Measurements from ENCODE around the gene PTX4.

PTX4 gene

DNA sequence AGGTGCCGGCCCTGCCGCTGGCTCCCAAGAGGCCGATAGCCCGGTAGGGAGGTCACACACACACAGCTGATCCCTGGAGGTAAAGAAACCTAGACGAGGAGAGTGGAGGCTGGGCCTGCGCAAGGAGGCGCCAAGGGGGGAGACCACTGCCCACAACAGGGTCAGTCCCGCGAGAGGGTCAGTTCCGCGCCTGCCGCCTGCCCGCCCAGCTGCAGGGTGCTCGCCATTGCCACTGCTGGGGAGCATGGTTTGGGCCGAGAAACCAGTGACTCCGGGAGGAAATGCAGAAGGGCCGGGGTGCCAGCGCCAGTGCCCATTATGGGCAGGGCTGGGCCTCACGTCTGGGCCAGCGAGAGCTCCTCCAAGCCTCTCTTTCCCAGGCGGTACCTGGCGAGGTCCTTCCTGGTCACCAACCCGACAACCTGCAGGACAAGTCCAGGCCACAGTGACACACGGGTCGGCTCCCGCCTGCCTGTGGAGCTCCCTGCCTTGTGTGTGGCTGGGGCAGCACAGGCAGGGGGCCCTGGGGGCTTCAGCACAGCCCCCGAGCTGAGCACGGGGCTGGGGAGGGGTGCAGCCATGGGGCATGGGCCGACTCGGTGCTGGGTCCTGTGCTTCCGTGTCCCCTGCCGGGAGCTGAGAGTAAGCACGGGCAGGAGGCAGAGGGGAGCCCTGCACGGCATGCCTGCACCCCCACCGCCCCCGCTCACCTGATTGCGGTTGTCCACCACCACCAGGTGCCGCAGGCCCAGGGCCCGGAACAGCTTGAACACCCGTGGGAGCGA lies 42.3 kb downstream of the PTX4 start:
- Histone ChIP-seq H3K27me3 (ENCODE audit: insufficient read depth, low read length, poor library complexity, severe bottlenecking) (no peaks in the 10 kb centered on the region), H3K79me2 (ENCODE audit: insufficient read depth, low read length) (no peaks in the 10 kb centered on the region), H3K4me2 (ENCODE audit: low read depth, low read length, poor library complexity, severe bottlenecking) (no peak overlapping the region), H3K36me3 (ENCODE audit: insufficient read depth, low read length) (no peaks in the 10 kb centered on the region), H3K4me1 (ENCODE audit: insufficient read depth, low read length, poor library complexity, severe bottlenecking) (no peaks in the 10 kb centered on the region), H3K9me2 (replicated peaks; ENCODE audit: low read depth, low read length) (no peaks in the 10 kb centered on the region), H3K4me3 (ENCODE audit: low read length, poor library complexity, severe bottlenecking) (no peak overlapping the region), H2AFZ (ENCODE audit: low read length) (no peak overlapping the region), H4K20me1 (ENCODE audit: insufficient read depth, low read length, poor library complexity, severe bottlenecking) (no peaks in the 10 kb centered on the region), H3K9me3 (ENCODE audit: insufficient read depth, low read depth, low read length) (no peaks in the 10 kb centered on the region), H3F3A (ENCODE audit: low read depth) (no peaks in the 10 kb centered on the region), H3K9ac (ENCODE audit: low read depth, low read length, poor library complexity, severe bottlenecking) (no peak overlapping the region)
- TF ChIP-seq CTCF (conservative IDR thresholded peaks at IDR 0.05; ENCODE audit: low read length) (no peak), EZH2phosphoT487 (IDR thresholded peaks at IDR 0.05; ENCODE audit: borderline replicate concordance) (no peak)

GRCh38 chr16:1445518-1446203 lies 43.1 kb downstream of the PTX4 start:
- H3K9me3 ChIP-seq (ENCODE audit: insufficient read depth, low read depth, low read length), result no peaks in the 10 kb centered on the region
- no peak overlapping the region for H3K4me2 ChIP-seq (ENCODE audit: low read depth, low read length, poor library complexity, severe bottlenecking)
- H3K9me2 ChIP-seq (replicated peaks; ENCODE audit: low read depth, low read length), result no peaks in the 10 kb centered on the region
- H2AFZ ChIP-seq (ENCODE audit: low read length), result no peak overlapping the region
- no peaks in the 10 kb centered on the region for H3F3A ChIP-seq (ENCODE audit: low read depth)
- no peaks in the 10 kb centered on the region for H3K27me3 ChIP-seq (ENCODE audit: insufficient read depth, low read length, poor library complexity, severe bottlenecking)
- no peak overlapping the region for H3K9ac ChIP-seq (ENCODE audit: low read depth, low read length, poor library complexity, severe bottlenecking)
- no peaks in the 10 kb centered on the region for H4K20me1 ChIP-seq (ENCODE audit: insufficient read depth, low read length, poor library complexity, severe bottlenecking)
- no peaks in the 10 kb centered on the region for H3K36me3 ChIP-seq (ENCODE audit: insufficient read depth, low read length)
- H3K79me2 ChIP-seq (ENCODE audit: insufficient read depth, low read length), result no peaks in the 10 kb centered on the region
- H3K4me3 ChIP-seq (ENCODE audit: low read length, poor library complexity, severe bottlenecking), result no peak overlapping the region
- TF ChIP-seq CTCF (conservative IDR thresholded peaks at IDR 0.05; ENCODE audit: low read length), result no peak
- no peak for TF ChIP-seq EZH2phosphoT487 (IDR thresholded peaks at IDR 0.05; ENCODE audit: borderline replicate concordance)
- no peaks in the 10 kb centered on the region for H3K4me1 ChIP-seq (ENCODE audit: insufficient read depth, low read length, poor library complexity, severe bottlenecking)

GRCh38 chr16:1444730-1445517 lies 43.8 kb downstream of the PTX4 start:
- Histone ChIP-seq H2AFZ (ENCODE audit: low read length) (no peak overlapping the region), H3K79me2 (ENCODE audit: insufficient read depth, low read length) (no peaks in the 10 kb centered on the region), H3K4me2 (ENCODE audit: low read depth, low read length, poor library complexity, severe bottlenecking) (no peak overlapping the region), H3K4me3 (ENCODE audit: low read length, poor library complexity, severe bottlenecking) (no peak overlapping the region), H3K27me3 (ENCODE audit: insufficient read depth, low read length, poor library complexity, severe bottlenecking) (no peaks in the 10 kb centered on the region), H3F3A (ENCODE audit: low read depth) (no peaks in the 10 kb centered on the region), H3K9ac (ENCODE audit: low read depth, low read length, poor library complexity, severe bottlenecking) (no peak overlapping the region), H3K9me2 (replicated peaks; ENCODE audit: low read depth, low read length) (no peaks in the 10 kb centered on the region), H3K4me1 (ENCODE audit: insufficient read depth, low read length, poor library complexity, severe bottlenecking) (no peaks in the 10 kb centered on the region), H3K36me3 (ENCODE audit: insufficient read depth, low read length) (no peaks in the 10 kb centered on the region), H3K9me3 (ENCODE audit: insufficient read depth, low read depth, low read length) (no peaks in the 10 kb centered on the region), H4K20me1 (ENCODE audit: insufficient read depth, low read length, poor library complexity, severe bottlenecking) (no peaks in the 10 kb centered on the region)
- TF ChIP-seq EZH2phosphoT487 (IDR thresholded peaks at IDR 0.05; ENCODE audit: borderline replicate concordance) (no peak), CTCF (conservative IDR thresholded peaks at IDR 0.05; ENCODE audit: low read length) (no peak)
